Stomach smooth muscle (tissue), 2 donors: ENCODE measurements around the gene SMKR1.

Experiments used
- H3K27ac ChIP-seq: one replicate; pipeline ENCODE4 v1.7.0; 2013; ENCODE audit warnings: mild to moderate bottlenecking, low read length, inconsistent platforms
- H3K27me3 ChIP-seq, 2 donors: one replicate each; pipeline ENCODE4 v1.7.0; 2013; ENCODE audit warnings: low read length in 2 of 2; ENCODE audit not compliant: insufficient read depth in 2 of 2, control insufficient read depth in 1 of 2
- H3K36me3 ChIP-seq, 2 donors: one replicate each; pipeline ENCODE4 v1.7.0; 2013; ENCODE audit warnings: low read length in 2 of 2; ENCODE audit not compliant: control insufficient read depth in 2 of 2, insufficient read depth in 2 of 2
- H3K4me1 ChIP-seq: one replicate; pipeline ENCODE4 v1.7.0; 2013; ENCODE audit warnings: low read length; ENCODE audit not compliant: control insufficient read depth, insufficient read depth
- H3K4me3 ChIP-seq, 2 donors: one replicate each; pipeline ENCODE4 v1.7.0; 2013; ENCODE audit warnings: low read length in 2 of 2
- H3K9ac ChIP-seq, 2 donors: one replicate each; pipeline ENCODE4 v1.7.0; 2013; ENCODE audit warnings: low read length in 2 of 2, mild to moderate bottlenecking in 1 of 2
- H3K9me3 ChIP-seq, 2 donors: one replicate each; pipeline ENCODE4 v1.7.0; 2013; ENCODE audit warnings: low read length in 2 of 2; ENCODE audit not compliant: control insufficient read depth in 2 of 2
- donor health status: healthy.
- donor health status: Pancreatic carcinoma.

SMKR1 gene

DNA sequence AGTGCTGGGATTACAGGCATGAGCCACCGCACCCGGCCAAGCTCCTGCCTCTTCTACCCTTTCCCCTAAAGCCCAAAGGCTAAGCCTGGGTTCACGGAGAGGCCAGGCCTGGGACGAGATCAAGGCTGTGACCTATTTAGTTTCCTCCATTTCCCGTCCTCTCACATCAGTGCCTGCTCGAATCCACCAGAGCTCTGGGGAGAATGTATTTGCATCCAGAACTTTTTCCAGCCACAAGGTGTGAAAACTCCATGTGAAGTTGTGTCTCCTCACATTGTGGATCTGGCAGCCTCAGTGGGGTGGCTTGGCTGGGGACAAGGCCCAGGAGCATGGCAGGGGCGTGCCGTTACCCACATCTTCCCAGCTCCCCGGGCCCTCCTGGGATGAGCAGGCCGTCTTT lies 38.0 kb downstream of the SMKR1 start:
- Histone ChIP-seq H3K9me3 (no peaks in the 10 kb centered on the region), H3K27ac (no peak overlapping the region), H3K27me3 (no peaks in the 10 kb centered on the region), H3K4me1 (no peaks in the 10 kb centered on the region), H3K9ac (no peak overlapping the region), H3K36me3 (no peaks in the 10 kb centered on the region), H3K4me3 (no peak overlapping the region)

DNA sequence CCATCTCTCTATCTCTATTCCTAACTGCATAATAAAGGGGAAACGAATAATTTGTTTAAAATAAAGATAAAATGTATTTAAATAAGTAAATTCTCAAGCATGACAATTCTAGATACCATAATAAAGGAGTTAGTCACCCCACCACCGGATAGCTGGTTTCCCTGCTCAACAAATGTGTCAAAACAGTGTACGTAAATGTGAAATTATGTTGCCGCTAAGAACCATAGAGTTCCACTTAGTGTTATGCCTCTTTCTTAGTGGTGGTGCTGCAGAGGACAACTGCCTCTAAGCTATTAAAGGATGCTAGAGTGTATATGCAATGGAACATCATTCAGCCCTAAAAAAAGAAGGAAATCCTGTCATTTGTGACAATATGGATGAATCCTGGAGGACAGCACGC lies 42.4 kb downstream of the SMKR1 start:
- H3K4me3 ChIP-seq: no peak overlapping the region
- no peaks in the 10 kb centered on the region for H3K4me1 ChIP-seq
- H3K9ac ChIP-seq: no peak overlapping the region
- H3K9me3 ChIP-seq: no peaks in the 10 kb centered on the region
- H3K36me3 ChIP-seq: no peaks in the 10 kb centered on the region
- H3K27me3 ChIP-seq: no peaks in the 10 kb centered on the region
- H3K27ac ChIP-seq: no peak overlapping the region

DNA sequence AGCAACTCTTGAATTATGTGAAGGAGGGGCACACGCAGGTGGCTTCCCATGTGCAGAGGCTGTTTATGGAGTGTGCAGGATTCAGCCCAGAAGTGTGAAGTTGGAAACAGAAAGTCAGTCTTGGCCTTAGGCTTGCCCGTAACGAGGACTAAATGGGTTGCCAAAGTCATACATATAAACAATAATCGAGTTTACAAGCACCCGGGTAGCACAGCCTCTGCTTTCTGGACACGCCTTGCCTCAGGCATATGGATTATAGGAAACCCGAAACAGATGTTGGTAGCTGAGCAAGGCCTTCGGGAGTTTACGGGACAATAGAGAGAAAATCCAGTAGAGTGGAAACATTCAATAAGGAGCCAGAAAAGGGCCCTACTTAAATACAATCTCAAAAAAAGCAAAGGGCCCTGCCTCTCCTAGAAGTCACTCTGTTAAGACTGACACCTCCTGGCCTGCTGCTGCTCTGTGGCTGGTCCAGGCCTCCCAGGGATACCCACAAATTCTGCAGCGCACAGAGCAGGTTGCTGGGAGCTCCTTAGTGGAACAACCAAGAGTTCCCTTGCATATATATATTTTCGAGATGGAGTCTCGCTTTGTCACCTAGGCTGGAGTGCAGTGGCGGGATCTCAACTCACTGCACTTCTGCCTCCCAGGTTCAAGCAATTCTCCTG lies 48.5 kb downstream of the SMKR1 start:
- no peaks in the 10 kb centered on the region for H3K9me3 ChIP-seq
- H3K4me3 ChIP-seq: no peak overlapping the region
- H3K9ac ChIP-seq: no peak overlapping the region
- H3K27me3 ChIP-seq: peaks cover 0 to under 1% of the 10 kb centered on the region in 2 donors
- H3K4me1 ChIP-seq: no peaks in the 10 kb centered on the region
- H3K27ac ChIP-seq: no peak overlapping the region
- H3K36me3 ChIP-seq: no peaks in the 10 kb centered on the region

DNA sequence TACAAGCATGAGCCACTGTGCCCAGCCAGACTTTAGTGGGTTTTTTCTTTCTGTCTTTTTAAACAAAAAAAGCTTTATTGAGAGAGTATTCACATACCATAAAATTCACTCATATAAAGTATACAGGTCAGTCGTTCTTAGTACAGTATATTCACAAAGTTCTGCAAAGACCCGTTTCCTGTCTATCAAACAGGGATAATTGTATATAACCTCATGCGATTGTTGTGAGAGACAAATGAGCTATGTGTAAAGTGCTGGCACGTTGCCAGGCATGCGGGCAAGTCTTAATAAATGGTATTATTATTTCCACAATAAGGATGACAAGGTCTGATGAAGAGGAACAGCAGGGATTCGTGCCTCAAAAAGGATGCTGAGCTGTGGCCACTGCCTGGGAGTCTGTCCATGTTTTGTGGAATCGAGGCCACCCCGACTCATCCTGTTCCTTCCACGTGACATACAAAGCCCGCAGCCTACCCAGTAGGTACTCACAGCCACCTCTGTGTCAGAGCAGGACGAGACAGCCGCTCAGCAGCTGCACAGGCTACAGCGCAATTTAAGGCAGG lies 51.6 kb downstream of the SMKR1 start:
- no peaks in the 10 kb centered on the region for H3K36me3 ChIP-seq
- no peak overlapping the region for H3K27ac ChIP-seq
- H3K9ac ChIP-seq: no peak overlapping the region
- H3K9me3 ChIP-seq: no peaks in the 10 kb centered on the region
- peaks cover 0 to 7% of the 10 kb centered on the region in 2 donors for H3K27me3 ChIP-seq
- H3K4me1 ChIP-seq: no peaks in the 10 kb centered on the region
- no peak overlapping the region for H3K4me3 ChIP-seq

DNA sequence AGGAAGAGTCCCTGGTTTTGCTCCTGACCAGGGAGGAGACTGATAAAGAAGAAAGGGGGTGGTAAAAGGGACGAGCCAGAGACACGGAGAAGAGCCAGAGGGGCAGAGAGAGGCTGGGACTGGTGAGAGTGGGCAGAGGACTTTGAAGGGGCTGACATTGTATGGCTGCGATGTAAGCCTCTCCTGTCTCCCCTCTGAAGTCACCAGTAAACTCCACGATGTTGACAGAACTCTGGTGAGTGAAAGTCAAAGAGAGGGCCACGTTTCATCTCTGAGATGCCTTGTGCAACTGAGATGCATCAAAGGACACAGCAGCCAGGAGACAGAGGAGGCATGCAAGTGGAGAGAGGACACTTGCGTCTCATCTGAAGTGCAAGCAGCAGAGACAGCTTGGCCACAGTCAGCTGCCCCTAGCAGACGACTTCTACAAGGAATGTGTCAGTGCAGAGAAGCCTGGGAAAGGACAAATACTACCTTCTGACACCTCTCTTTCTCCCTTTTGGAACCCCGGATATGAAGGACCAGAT lies 54.3 kb downstream of the SMKR1 start:
- Histone ChIP-seq H3K27ac (no peak overlapping the region), H3K9ac (no peak overlapping the region), H3K4me1 (no peaks in the 10 kb centered on the region), H3K36me3 (no peaks in the 10 kb centered on the region), H3K9me3 (no peaks in the 10 kb centered on the region), H3K27me3 (peaks cover 0 to 11% of the 10 kb centered on the region in 2 donors), H3K4me3 (no peak overlapping the region)

DNA sequence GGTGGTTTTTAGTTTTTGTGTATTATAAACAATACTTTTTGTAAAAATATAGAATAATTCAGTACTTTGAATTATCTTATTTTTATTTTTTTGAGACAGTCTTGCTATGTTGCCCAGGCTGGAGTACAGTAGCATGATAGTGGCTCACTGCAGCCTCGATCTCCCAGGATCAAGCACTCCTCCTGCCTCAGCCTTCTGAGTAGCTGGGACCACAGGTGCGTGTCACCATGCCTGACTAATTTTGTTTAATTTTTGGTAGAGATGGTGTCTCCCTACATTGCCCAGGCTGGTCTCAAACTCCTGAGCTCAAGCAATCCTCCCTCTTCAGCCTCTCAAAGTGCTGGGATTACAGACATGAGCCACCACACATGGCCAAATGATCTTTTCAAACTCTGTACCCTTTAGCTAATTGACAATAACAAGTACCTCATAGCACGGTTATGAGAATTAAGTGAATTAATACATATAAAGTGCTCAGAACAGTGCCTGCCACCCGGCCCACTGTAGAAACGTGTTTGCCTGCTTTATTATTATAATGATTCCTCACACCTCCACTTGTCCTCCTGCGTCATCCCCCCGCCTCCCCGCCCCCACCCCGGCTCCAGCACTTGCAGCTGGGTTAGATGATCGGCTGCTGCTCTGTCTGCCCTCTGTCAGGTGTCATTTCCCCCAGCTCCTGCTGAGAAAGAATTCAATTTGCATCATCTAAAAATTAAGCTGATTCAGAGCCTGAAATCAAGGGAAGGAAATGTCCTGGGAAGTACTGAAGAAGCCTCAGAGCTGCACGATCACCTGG lies 55.6 kb downstream of the SMKR1 start:
- Histone ChIP-seq H3K27ac (no peak overlapping the region), H3K9ac (no peak overlapping the region)

DNA sequence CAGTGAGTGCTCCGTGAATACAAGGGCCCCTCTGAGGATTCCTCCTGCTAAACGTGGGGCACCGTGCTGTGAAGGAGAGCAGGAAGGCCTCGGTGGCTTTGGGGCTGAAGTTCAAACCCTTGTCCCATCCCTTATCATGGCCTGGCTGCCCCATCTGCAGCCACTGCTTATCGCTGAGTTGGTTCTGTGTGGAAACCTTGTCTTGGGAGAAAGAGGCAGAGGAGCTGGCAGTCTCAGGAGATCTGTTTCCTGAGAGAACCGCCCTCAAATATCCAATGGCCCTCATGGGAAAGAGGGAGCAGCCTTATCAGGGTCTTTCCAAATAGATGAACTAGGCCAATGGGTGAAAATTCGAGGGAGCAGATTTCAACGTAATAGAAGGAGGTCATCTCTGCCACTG lies 57.2 kb downstream of the SMKR1 start:
- H3K9me3 ChIP-seq: no peaks in the 10 kb centered on the region
- no peak overlapping the region for H3K9ac ChIP-seq
- H3K4me3 ChIP-seq: no peak overlapping the region
- H3K4me1 ChIP-seq: no peaks in the 10 kb centered on the region
- no peak overlapping the region for H3K27ac ChIP-seq
- no peaks in the 10 kb centered on the region for H3K36me3 ChIP-seq
- H3K27me3 ChIP-seq: peaks cover 0 to 11% of the 10 kb centered on the region in 2 donors

More for the DNA sequence above, 55.6 kb downstream of the SMKR1 start:
- Histone ChIP-seq H3K36me3 (no peaks in the 10 kb centered on the region), H3K4me3 (no peak overlapping the region), H3K9me3 (no peaks in the 10 kb centered on the region), H3K27me3 (peaks cover 0 to 11% of the 10 kb centered on the region in 2 donors), H3K4me1 (no peaks in the 10 kb centered on the region)

DNA sequence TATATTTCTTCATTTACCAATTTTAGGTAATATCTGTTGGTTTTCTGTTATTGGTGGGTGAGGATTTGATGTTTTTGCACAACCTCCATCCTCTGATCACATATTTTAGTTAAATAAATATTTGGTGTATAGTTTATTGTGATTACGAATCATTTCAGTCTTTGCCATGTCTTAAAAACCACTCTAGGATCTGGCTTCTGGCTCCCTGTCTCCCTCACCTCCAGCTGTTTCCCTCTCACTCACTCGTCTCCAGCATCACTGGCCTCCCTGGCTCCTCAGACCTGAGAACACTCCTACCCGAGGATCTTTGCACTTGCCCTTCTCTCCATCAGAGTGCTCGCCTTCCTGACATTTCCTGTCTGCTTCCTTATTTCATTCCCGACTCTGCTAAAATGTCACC lies 58.5 kb downstream of the SMKR1 start:
- peaks cover 0 to 11% of the 10 kb centered on the region in 2 donors for H3K27me3 ChIP-seq
- H3K27ac ChIP-seq: no peak overlapping the region
- no peaks in the 10 kb centered on the region for H3K4me1 ChIP-seq
- H3K4me3 ChIP-seq: no peak overlapping the region
- H3K36me3 ChIP-seq: no peaks in the 10 kb centered on the region
- no peaks in the 10 kb centered on the region for H3K9me3 ChIP-seq
- no peak overlapping the region for H3K9ac ChIP-seq

DNA sequence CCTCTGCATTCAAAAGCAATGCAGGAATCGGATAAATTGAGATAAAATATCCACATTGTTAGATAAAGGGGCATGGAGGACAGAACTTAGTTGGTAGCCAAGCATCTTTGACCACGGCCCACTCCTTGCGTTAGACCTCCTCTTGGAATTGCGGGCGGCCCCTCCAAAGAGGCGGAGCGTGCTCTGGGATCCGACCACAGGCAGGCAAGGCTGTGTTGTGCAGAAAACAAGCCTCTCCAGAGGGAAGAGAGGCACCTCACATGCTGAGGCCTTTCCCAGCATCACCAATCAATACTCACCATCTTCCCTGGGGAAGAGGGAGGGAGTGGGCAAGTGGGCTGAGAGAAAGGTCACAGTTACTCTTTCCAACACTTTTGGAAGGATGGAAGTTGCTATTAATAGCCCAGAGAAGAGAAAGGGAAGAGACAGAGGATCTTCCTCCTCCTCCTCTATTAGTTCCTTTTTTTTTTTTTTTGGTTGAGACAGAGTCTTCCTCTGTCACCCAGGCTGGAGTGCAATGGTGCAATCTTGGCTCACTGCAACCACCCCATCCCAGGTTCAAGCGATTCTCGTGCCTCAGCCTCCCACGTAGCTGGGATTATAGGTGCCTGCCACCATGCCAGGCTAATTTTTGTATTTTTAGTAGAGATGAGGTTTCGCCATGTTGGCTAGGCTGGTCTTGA lies 59.5 kb downstream of the SMKR1 start:
- Histone ChIP-seq H3K4me1 (no peaks in the 10 kb centered on the region), H3K9me3 (no peaks in the 10 kb centered on the region), H3K4me3 (no peak overlapping the region), H3K36me3 (no peaks in the 10 kb centered on the region), H3K9ac (no peak overlapping the region), H3K27me3 (peaks cover 0 to 8% of the 10 kb centered on the region in 2 donors), H3K27ac (no peak overlapping the region)
